Measurements from ENCODE around the gene E4F1.

E4F1 gene

GRCh38 chr16:2278956-2279800 lies 55.8 kb downstream of the E4F1 start:
- no peak for ATAC-seq (ENCODE audit: insufficient read depth, low read depth)

GRCh38 chr16:2280461-2280860 lies 57.1 kb downstream of the E4F1 start:
- H3K27ac ChIP-seq (ENCODE audit: low read length), result no peak overlapping the region
- ATAC-seq (ENCODE audit: insufficient read depth, low read depth), result no peak
- H3K27me3 ChIP-seq (ENCODE audit: insufficient read depth, low read length, poor library complexity), result no peaks in the 10 kb centered on the region
- peaks cover 6% of the 10 kb centered on the region; the same call in 1 of the 2 replicates for H4K20me1 ChIP-seq (ENCODE audit: insufficient read depth, low read length)
- H3K4me1 ChIP-seq (ENCODE audit: insufficient read depth, low read length), result no peaks in the 10 kb centered on the region
- no peaks in the 10 kb centered on the region for H3K9me3 ChIP-seq (ENCODE audit: insufficient read depth, low read length, severe bottlenecking)
- TF ChIP-seq EZH2 (IDR thresholded peaks at IDR 0.05; ENCODE audit: borderline replicate concordance, low read depth, low read length, severe bottlenecking) (no peak), CTCF (IDR thresholded peaks at IDR 0.05; ENCODE audit: borderline replicate concordance, extremely low read depth, low read length, poor library complexity, severe bottlenecking) (no peak)
- no peaks in the 10 kb centered on the region for H3K36me3 ChIP-seq (ENCODE audit: insufficient read depth, low read length)
- H3K4me3 ChIP-seq (ENCODE audit: low read depth in 1 of 2, low read length in 2 of 2), result no peak overlapping the region
- H3K4me2 ChIP-seq (ENCODE audit: insufficient read depth, low read length), result no peak overlapping the region
- no peak overlapping the region for H2AFZ ChIP-seq (ENCODE audit: low read depth, low read length)
- DNase-seq, result no peak
- H3K9ac ChIP-seq (ENCODE audit: low read depth, low read length), result no peak overlapping the region
- H3K79me2 ChIP-seq (ENCODE audit: insufficient read depth, low read length), result no peaks in the 10 kb centered on the region

More at GRCh38 chr16:2278956-2279800, 55.8 kb downstream of the E4F1 start:
- Histone ChIP-seq H3K4me2 (ENCODE audit: insufficient read depth, low read length) (no peak overlapping the region), H2AFZ (ENCODE audit: low read depth, low read length) (no peak overlapping the region), H3K4me1 (ENCODE audit: insufficient read depth, low read length) (no peaks in the 10 kb centered on the region), H3K27ac (ENCODE audit: low read length) (no peak overlapping the region), H3K27me3 (ENCODE audit: insufficient read depth, low read length, poor library complexity) (no peaks in the 10 kb centered on the region), H3K79me2 (ENCODE audit: insufficient read depth, low read length) (no peaks in the 10 kb centered on the region), H3K9me3 (ENCODE audit: insufficient read depth, low read length, severe bottlenecking) (no peaks in the 10 kb centered on the region), H4K20me1 (ENCODE audit: insufficient read depth, low read length) (peaks cover 7% of the 10 kb centered on the region; the same call in 1 of the 2 replicates), H3K36me3 (ENCODE audit: insufficient read depth, low read length) (no peaks in the 10 kb centered on the region), H3K9ac (ENCODE audit: low read depth, low read length) (no peak overlapping the region), H3K4me3 (ENCODE audit: low read depth in 1 of 2, low read length in 2 of 2) (no peak overlapping the region)
- no peak for DNase-seq
- TF ChIP-seq CTCF (IDR thresholded peaks at IDR 0.05; ENCODE audit: borderline replicate concordance, extremely low read depth, low read length, poor library complexity, severe bottlenecking), result no peak
- no peak for TF ChIP-seq EZH2 (IDR thresholded peaks at IDR 0.05; ENCODE audit: borderline replicate concordance, low read depth, low read length, severe bottlenecking)

- ATAC-seq (ENCODE audit: insufficient read depth, low read depth), result no peak
- TF ChIP-seq EZH2 (IDR thresholded peaks at IDR 0.05; ENCODE audit: borderline replicate concordance, low read depth, low read length, severe bottlenecking) (no peak), CTCF (IDR thresholded peaks at IDR 0.05; ENCODE audit: borderline replicate concordance, extremely low read depth, low read length, poor library complexity, severe bottlenecking) (no peak)
- H3K27ac ChIP-seq (ENCODE audit: low read length), result no peak overlapping the region
- DNase-seq, result no peak
- no peaks in the 10 kb centered on the region for H3K36me3 ChIP-seq (ENCODE audit: insufficient read depth, low read length)
- H3K79me2 ChIP-seq (ENCODE audit: insufficient read depth, low read length), result no peaks in the 10 kb centered on the region
- no peak overlapping the region for H3K4me3 ChIP-seq (ENCODE audit: low read depth in 1 of 2, low read length in 2 of 2)
- no peaks in the 10 kb centered on the region for H3K9me3 ChIP-seq (ENCODE audit: insufficient read depth, low read length, severe bottlenecking)
- no peaks in the 10 kb centered on the region for H3K4me1 ChIP-seq (ENCODE audit: insufficient read depth, low read length)
- H4K20me1 ChIP-seq (ENCODE audit: insufficient read depth, low read length), result peaks cover 6% of the 10 kb centered on the region; the same call in 1 of the 2 replicates
- H3K27me3 ChIP-seq (ENCODE audit: insufficient read depth, low read length, poor library complexity), result no peaks in the 10 kb centered on the region
- no peak overlapping the region for H3K4me2 ChIP-seq (ENCODE audit: insufficient read depth, low read length)
- no peak overlapping the region for H3K9ac ChIP-seq (ENCODE audit: low read depth, low read length)
- H2AFZ ChIP-seq (ENCODE audit: low read depth, low read length), result no peak overlapping the region
Measured at GRCh38 chr16:2280981-2281542, 57.7 kb downstream of the E4F1 start.
